A549 (cell line): Measurements from ENCODE around the gene UFC1.

Experiments
- JUNB ChIP-seq: fragments of >200 bp; sonication (Bioruptor Twin); formaldehyde crosslinking; IDR thresholded peaks from 2 replicates; pipeline ENCODE4 v1.6.1; 2016
- SMC3 ChIP-seq: fragments of >200 bp; sonication (Bioruptor Twin); formaldehyde crosslinking; IDR thresholded peaks from 3 replicates; pipeline ENCODE4 v1.6.1; 2018; ENCODE audit warnings: inconsistent platforms
- TF ChIP-seq, protein P1 (sequence below): fragments of 250-450 bp; sonication (Bioruptor Pico); IDR thresholded peaks from 2 replicates; pipeline ENCODE4 v1.5.0; 2021; ENCODE audit warnings: mild to moderate bottlenecking, moderate library complexity, borderline replicate concordance
- TF ChIP-seq, protein P2 (sequence below): fragments of >200 bp; sonication (Bioruptor Twin); formaldehyde crosslinking; IDR thresholded peaks from 3 replicates; pipeline ENCODE4 v1.5.1; 2016
- TF ChIP-seq, protein P3 (sequence below): IDR thresholded peaks from 2 replicates; pipeline ENCODE4 v1.6.1; 2012

DNA sequence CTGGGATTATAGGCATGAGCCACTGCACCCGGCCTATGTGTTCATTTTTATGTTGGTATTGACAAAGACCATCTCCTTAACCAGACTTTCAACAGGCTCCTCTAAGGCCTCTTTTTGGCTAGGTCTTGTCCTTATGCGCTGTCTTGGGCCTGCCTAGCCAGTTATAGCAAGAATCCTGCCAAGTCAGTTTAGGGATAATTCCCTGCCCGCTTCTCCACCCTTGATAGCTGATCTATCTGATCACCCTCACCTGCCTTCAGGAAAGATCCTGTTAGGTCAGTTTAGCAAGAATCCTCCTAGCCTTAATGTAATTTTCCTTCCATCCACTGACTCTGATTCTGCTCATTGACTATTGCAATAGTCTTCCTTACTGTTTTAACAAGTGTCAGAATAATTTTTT is 25.9 kb downstream of the UFC1 start:
- no peak for TF ChIP-seq SMC3
- TF ChIP-seq, protein P1, sequence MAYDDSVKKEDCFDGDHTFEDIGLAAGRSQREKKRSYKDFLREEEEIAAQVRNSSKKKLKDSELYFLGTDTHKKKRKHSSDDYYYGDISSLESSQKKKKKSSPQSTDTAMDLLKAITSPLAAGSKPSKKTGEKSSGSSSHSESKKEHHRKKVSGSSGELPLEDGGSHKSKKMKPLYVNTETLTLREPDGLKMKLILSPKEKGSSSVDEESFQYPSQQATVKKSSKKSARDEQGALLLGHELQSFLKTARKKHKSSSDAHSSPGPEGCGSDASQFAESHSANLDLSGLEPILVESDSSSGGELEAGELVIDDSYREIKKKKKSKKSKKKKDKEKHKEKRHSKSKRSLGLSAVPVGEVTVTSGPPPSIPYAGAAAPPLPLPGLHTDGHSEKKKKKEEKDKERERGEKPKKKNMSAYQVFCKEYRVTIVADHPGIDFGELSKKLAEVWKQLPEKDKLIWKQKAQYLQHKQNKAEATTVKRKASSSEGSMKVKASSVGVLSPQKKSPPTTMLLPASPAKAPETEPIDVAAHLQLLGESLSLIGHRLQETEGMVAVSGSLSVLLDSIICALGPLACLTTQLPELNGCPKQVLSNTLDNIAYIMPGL (CRISPR knock-in tag): no peak
- no peak for TF ChIP-seq JUNB
- TF ChIP-seq, protein P2, sequence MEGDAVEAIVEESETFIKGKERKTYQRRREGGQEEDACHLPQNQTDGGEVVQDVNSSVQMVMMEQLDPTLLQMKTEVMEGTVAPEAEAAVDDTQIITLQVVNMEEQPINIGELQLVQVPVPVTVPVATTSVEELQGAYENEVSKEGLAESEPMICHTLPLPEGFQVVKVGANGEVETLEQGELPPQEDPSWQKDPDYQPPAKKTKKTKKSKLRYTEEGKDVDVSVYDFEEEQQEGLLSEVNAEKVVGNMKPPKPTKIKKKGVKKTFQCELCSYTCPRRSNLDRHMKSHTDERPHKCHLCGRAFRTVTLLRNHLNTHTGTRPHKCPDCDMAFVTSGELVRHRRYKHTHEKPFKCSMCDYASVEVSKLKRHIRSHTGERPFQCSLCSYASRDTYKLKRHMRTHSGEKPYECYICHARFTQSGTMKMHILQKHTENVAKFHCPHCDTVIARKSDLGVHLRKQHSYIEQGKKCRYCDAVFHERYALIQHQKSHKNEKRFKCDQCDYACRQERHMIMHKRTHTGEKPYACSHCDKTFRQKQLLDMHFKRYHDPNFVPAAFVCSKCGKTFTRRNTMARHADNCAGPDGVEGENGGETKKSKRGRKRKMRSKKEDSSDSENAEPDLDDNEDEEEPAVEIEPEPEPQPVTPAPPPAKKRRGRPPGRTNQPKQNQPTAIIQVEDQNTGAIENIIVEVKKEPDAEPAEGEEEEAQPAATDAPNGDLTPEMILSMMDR: no peak
- TF ChIP-seq, protein P3, sequence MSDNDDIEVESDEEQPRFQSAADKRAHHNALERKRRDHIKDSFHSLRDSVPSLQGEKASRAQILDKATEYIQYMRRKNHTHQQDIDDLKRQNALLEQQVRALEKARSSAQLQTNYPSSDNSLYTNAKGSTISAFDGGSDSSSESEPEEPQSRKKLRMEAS: no peak
